Common myeloid progenitor, CD34-positive (primary cell): ENCODE data around the gene RINL.
"Not testable (repeated sequence)": the region's sequence is repeated elsewhere in the genome, so short reads cannot be mapped to it uniquely, and the experiment has no call there.

ENCODE experiments used
- CTCF ChIA-PET: fragments of 350-600 bp; sonication (Branson Sonifier 250); formaldehyde crosslinking; loops from one replicate; lab custom pipeline; 2021; ENCODE audit warnings: antibody characterized with exemption; lab: Charles Lee
- POLR2A ChIA-PET: fragments of 350-600 bp; sonication (Branson Sonifier 250); formaldehyde crosslinking; loops from one replicate; lab custom pipeline; 2021; ENCODE audit warnings: antibody characterized with exemption; lab: Charles Lee
- DNase-seq, 3 donors: peaks; one replicate each; pipeline versions ENCODE4 v3.0.0 to v3.0.0-alpha.2; 2013
- H3K27ac ChIP-seq, 2 experiments: 1 replicate in 1 of 2; 2 replicates in 1 of 2; pipeline ENCODE4 v1.7.0; 2013; ENCODE audit warnings: inconsistent platforms in 2 of 2, low read length in 2 of 2, mild to moderate bottlenecking in 2 of 2, low read depth in 1 of 2, moderate library complexity in 1 of 2; ENCODE audit not compliant: severe bottlenecking in 2 of 2, insufficient read depth in 1 of 2, poor library complexity in 1 of 2
- H3K27me3 ChIP-seq, 5 experiments: replicated peaks in 2 of 5; 1 replicate in 3 of 5; 2 replicates in 2 of 5; pipeline versions ENCODE4 v1.6.1 to v1.7.0; 2013; ENCODE audit warnings: low read length in 4 of 5, mild to moderate bottlenecking in 2 of 5, moderate library complexity in 2 of 5, inconsistent platforms in 1 of 5; ENCODE audit not compliant: insufficient read depth in 5 of 5, control insufficient read depth in 4 of 5
- H3K36me3 ChIP-seq, 4 experiments: 1 replicate in 2 of 4; 2 replicates in 2 of 4; pipeline versions ENCODE4 v1.6.1 to v1.7.0; 2013; ENCODE audit warnings: low read length in 3 of 4, control low read depth in 1 of 4, mild to moderate bottlenecking in 1 of 4; ENCODE audit not compliant: control insufficient read depth in 4 of 4, insufficient read depth in 4 of 4
- H3K4me1 ChIP-seq, 4 experiments: 1 replicate in 3 of 4; 2 replicates in 1 of 4; pipeline versions ENCODE4 v1.6.1 to v1.7.1; 2013; ENCODE audit warnings: low read length in 3 of 4, mild to moderate bottlenecking in 3 of 4, control low read depth in 1 of 4, inconsistent platforms in 1 of 4, moderate library complexity in 1 of 4; ENCODE audit not compliant: control insufficient read depth in 4 of 4, insufficient read depth in 4 of 4; ENCODE audit errors: control extremely low read depth in 1 of 4
- H3K4me3 ChIP-seq, 7 experiments: 1 replicate in 4 of 7; 2 replicates in 3 of 7; pipeline versions ENCODE4 v1.5.1 to v1.7.0; 2013; ENCODE audit warnings: mild to moderate bottlenecking in 7 of 7, low read length in 6 of 7, moderate library complexity in 6 of 7, inconsistent platforms in 2 of 7, low read depth in 2 of 7, control low read depth in 1 of 7; ENCODE audit not compliant: insufficient read depth in 4 of 7, control insufficient read depth in 1 of 7; ENCODE audit errors: extremely low read depth in 1 of 7
- H3K9me3 ChIP-seq, 5 experiments: 1 replicate in 4 of 5; 2 replicates in 1 of 5; pipeline versions ENCODE4 v1.6.1 to v1.7.1; 2013; ENCODE audit warnings: low read length in 4 of 5, mild to moderate bottlenecking in 2 of 5, inconsistent platforms in 1 of 5, low read depth in 1 of 5, moderate library complexity in 1 of 5; ENCODE audit not compliant: control insufficient read depth in 4 of 5, insufficient read depth in 2 of 5; ENCODE audit errors: control extremely low read depth in 1 of 5
- WGBS: methylation state at CpG from one replicate; pipeline ENCODE4 v1.1.5; 2013; ENCODE audit not compliant: insufficient coverage; 5-methylcytosine and 5-hydroxymethylcytosine counted together

RINL gene

DNA sequence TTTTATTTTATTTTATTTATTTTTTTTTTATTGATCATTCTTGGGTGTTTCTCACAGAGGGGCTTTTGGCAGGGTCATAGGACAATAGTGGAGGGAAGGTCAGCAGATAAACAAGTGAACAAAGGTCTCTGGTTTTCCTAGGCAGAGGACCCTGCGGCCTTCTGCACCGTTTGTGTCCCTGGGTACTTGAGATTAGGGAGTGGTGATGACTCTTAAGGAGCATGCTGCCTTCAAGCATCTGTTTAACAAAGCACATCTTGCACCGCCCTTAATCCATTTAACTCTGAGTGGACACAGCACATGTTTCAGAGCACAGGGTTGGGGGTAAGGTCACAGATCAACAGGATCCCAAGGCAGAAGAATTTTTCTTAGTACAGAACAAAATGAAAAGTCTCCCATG lies 23.1 kb downstream of the RINL start:
- H3K9me3 ChIP-seq, H3K27me3 ChIP-seq, H3K36me3 ChIP-seq, CTCF ChIA-PET, POLR2A ChIA-PET, DNase-seq, H3K4me3 ChIP-seq, H3K27ac ChIP-seq: not testable (repeated sequence)
- no CpG with 5 or more reads among the region's 3 CpGs for WGBS
- peaks cover 0 to 33% (median 30%) of the 10 kb centered on the region in 4 experiments for H3K4me1 ChIP-seq

GRCh38 chr19:38853214-38853613 lies 24.9 kb downstream of the RINL start:
- POLR2A ChIA-PET, result interaction anchor here (0.6 to 1.8 kb wide), 2 partner anchors 9 to 11 kb away, joined by 3 to 4 read pairs; no protein-coding TSS in a partner anchor
- no peak overlapping the region for H3K27ac ChIP-seq
- H3K36me3 ChIP-seq, result peaks cover 0 to 8% (median 2%) of the 10 kb centered on the region in 4 experiments
- peak overlapping the region in 2 of 7 experiments; percentile 78 to 84 for H3K4me3 ChIP-seq
- CTCF ChIA-PET, result interaction anchor here (0.7 to 2.9 kb wide), 6 partner anchors 9 to 77 kb away, joined by 3 to 15 read pairs (median 6); partner anchors contain the start of genes MRPS12, RINL and SARS2
- DNase-seq, result no peak
- 98% methylated on average over 14 of the region's 17 CpGs for WGBS
- H3K4me1 ChIP-seq, result peaks cover 6 to 43% (median 39%) of the 10 kb centered on the region in 4 experiments
- H3K27me3 ChIP-seq, result no peaks in the 10 kb centered on the region
- H3K9me3 ChIP-seq, result no peaks in the 10 kb centered on the region

DNA sequence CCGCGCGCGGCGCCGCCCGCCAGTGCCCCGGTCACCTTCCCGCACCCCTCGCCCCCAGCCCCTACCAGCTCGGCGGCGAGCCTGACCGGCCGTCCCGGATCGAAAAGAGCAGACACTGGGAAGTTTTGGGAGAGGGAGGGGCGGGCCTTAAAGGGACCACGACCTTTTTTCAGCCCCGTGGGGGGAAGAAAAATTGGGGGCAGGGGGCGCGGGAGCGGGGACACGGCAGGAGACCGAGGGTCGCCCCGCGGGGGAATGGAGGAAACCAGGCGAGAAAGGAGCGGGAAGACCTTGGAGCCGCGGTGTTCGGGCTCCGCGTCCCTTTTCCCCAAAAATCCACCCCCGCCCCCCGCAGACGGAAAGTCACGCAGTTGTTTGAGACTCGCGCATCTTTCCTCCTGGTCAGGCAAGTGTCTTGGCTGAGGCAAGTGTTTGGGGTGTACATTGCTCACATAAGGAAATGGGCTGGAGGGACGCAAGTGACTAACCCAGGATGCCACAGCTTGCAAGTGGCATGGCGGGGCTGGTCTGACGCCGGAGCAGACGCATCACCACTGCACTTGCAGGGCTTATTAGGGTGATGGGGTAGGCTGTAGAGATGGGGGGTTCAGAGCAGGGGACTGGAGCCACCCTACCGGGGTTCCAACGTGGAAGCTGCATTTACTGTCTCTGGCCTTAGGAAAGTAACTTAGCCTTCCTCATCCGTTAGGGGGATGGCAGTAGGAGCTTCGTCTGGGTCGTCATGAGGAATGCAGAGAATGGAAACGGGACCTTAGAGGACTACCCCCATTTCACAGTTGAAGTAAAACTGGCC lies 25.6 kb downstream of the RINL start:
- no peaks in the 10 kb centered on the region for H3K27me3 ChIP-seq
- H3K9me3 ChIP-seq, result no peaks in the 10 kb centered on the region
- 4% methylated on average over 19 of the region's 52 CpGs for WGBS
- DNase-seq, result peak in 2 of 3 donors; percentile 74 to 77
- peaks cover 6 to 46% (median 43%) of the 10 kb centered on the region in 4 experiments for H3K4me1 ChIP-seq
- ChIA-PET CTCF (interaction anchor here (0.7 to 2.9 kb wide), 6 partner anchors 10 to 78 kb away, joined by 3 to 15 read pairs (median 6); partner anchors contain the start of genes MRPS12, RINL and SARS2), POLR2A (interaction anchor here (0.6 to 1.8 kb wide), 3 partner anchors 10 to 47 kb away, joined by 3 to 4 read pairs (median 3); partner anchors contain the start of genes NFKBIB and SIRT2)
- H3K27ac ChIP-seq, result peak overlapping the region; percentile 33 to 86
- peak overlapping the region; percentile 39 to 96 (median 84) for H3K4me3 ChIP-seq
- peaks cover 0 to 13% (median 6%) of the 10 kb centered on the region in 4 experiments for H3K36me3 ChIP-seq

DNA sequence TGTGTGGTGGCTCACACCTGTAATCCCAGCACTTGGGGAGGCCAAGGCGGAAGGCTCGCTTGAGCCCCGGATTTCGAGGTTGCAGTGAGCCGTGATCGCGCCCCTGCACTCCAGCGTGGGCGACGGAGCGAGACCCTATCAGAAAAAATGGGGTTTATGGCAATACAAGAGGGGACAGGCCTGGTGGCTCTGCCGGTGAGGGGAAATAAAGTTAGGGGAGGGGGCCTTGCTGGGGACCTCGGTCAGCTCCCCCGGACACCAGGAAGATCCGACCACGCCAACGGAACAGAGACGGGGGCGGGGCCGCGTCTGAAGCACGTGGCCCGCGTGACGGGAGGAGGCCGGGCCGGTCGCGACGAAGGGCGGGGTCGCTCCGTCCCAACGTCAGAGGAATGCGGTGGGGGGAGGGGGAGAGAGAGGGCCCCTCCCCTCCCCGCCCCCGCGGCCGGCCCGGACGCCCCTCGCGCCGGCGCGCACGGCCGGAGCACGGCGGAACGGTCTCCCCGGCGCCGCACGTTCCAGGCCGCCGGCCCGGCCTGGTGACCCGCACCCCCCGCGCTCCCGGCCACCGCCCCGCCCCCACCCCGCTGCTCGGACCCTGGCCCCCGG lies 26.3 kb downstream of the RINL start:
- CTCF ChIA-PET, result interaction anchor here (0.6 to 2.9 kb wide), 4 partner anchors 18 to 110 kb away, joined by 4 to 9 read pairs (median 6); partner anchors contain the start of gene RINL
- 0% methylated on average over 27 of the region's 67 CpGs for WGBS
- peaks cover 6 to 42% (median 37%) of the 10 kb centered on the region in 4 experiments for H3K4me1 ChIP-seq

DNA sequence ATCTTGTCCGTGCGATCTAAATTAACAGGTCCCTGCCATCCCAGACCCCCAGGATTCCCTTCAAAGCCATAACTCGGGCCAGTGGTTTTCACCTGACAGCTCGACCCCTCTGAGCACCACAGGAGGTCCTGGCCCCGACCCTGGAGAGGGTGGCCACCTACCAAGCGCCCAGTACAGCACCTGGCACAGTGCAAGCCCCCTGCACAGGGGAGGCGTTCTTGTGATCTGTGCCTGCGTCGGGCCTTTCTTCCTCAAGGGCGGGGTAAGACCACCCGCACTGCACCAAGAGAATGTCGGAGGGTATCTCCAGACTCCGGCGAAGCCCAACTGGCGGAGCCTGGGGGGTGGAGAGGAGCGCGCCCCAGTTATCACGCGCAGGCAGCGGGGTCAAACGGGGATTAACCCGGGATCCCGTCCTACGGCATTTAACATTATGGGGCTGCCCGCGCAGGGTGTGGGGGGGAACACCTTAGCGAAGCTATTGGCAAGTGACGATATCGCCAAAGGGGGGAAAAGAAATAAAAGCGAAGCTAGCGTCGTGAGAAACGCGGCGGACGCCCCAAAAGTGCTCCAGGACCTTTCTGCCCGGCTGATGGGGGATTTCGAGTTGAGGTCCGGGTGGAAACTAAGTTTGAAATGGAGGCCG lies 27.0 kb downstream of the RINL start:
- H3K4me1 ChIP-seq, result peaks cover 6 to 39% (median 36%) of the 10 kb centered on the region in 4 experiments
- POLR2A ChIA-PET, result interaction anchor here (0.6 to 1.4 kb wide), 5 partner anchors 12 to 49 kb away, joined by 3 to 4 read pairs (median 3); partner anchors contain the start of genes NFKBIB, RINL and SIRT2

More for the DNA sequence above, 26.3 kb downstream of the RINL start:
- POLR2A ChIA-PET, result interaction anchor here (0.6 to 1.4 kb wide), 4 partner anchors 13 to 48 kb away, joined by 3 to 4 read pairs (median 3); partner anchors contain the start of genes NFKBIB and SIRT2
- H3K9me3 ChIP-seq, result no peaks in the 10 kb centered on the region
- peak overlapping the region; percentile 39 to 97 (median 88) for H3K4me3 ChIP-seq
- H3K27me3 ChIP-seq, result no peaks in the 10 kb centered on the region
- peak overlapping the region; percentile 68 to 87 for H3K27ac ChIP-seq
- H3K36me3 ChIP-seq, result peaks cover 0 to 20% (median 13%) of the 10 kb centered on the region in 4 experiments
- DNase-seq, result peak; percentile 86 to 93 (median 92)

DNA sequence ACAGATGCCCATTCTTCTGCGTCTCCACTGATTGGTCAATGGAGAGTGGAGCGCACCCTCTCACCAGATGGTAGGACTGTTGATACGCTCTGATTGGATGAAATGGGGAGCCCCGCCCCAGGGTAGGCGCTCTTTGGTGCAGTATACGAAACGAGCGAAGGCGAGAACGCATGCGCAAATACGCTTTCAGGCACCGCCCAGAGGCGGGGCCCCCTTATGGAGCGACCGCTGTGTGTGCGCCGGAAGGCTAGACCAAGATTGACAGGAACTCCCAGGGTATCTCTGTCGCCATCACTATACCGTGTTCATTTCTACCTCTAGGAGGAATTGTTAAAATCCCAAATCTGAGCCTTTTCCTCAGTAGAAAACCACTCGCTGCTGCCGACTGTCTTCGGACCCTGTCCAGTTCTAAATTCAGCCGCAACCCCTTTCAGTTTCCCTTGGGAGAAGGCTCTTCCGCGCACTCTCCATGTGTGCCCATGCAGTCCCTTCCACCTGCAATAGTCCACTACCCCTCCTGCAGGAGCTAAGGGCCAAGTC lies 27.6 kb downstream of the RINL start:
- Histone ChIP-seq H3K9me3 (no peaks in the 10 kb centered on the region), H3K4me3 (peak overlapping the region; percentile 39 to 97 (median 88)), H3K36me3 (peaks cover 8 to 32% (median 22%) of the 10 kb centered on the region in 4 experiments), H3K4me1 (peaks cover 6 to 39% (median 36%) of the 10 kb centered on the region in 4 experiments), H3K27me3 (no peaks in the 10 kb centered on the region), H3K27ac (peak overlapping the region; percentile 68 to 87)
- WGBS, result under 1% methylated on average over 26 of the region's 26 CpGs
- CTCF ChIA-PET, result interaction anchor here (1.5 to 2.9 kb wide), 3 partner anchors 19 to 36 kb away, joined by 6 to 9 read pairs (median 7); partner anchors contain the start of gene RINL
- POLR2A ChIA-PET, result interaction anchor here (1.0 to 1.4 kb wide), 2 partner anchors 27 to 49 kb away, joined by 3 read pairs; partner anchors contain the start of genes NFKBIB, RINL and SIRT2
- DNase-seq, result peak in 2 of 3 donors; percentile 100

More for the DNA sequence above, 27.0 kb downstream of the RINL start:
- H3K9me3 ChIP-seq, result no peaks in the 10 kb centered on the region
- H3K27me3 ChIP-seq, result no peaks in the 10 kb centered on the region
- peak overlapping the region; percentile 68 to 87 for H3K27ac ChIP-seq
- WGBS, result under 1% methylated on average over 38 of the region's 40 CpGs
- CTCF ChIA-PET, result interaction anchor here (0.6 to 2.9 kb wide), 4 partner anchors 18 to 111 kb away, joined by 4 to 9 read pairs (median 6); partner anchors contain the start of gene RINL
- H3K36me3 ChIP-seq, result peaks cover 2 to 26% (median 17%) of the 10 kb centered on the region in 4 experiments
- peak in 1 of 3 donors; percentile 39 for DNase-seq
- H3K4me3 ChIP-seq, result peak overlapping the region; percentile 39 to 97 (median 88)
